CD1c-positive myeloid dendritic cell (primary cell): ENCODE data around the gene LY6G6C.

ENCODE experiments used
- DNase-seq: peaks from one replicate; pipeline ENCODE4 v3.0.0-alpha.2; 2016; ENCODE audit errors: extremely low spot score

LY6G6C gene

DNA sequence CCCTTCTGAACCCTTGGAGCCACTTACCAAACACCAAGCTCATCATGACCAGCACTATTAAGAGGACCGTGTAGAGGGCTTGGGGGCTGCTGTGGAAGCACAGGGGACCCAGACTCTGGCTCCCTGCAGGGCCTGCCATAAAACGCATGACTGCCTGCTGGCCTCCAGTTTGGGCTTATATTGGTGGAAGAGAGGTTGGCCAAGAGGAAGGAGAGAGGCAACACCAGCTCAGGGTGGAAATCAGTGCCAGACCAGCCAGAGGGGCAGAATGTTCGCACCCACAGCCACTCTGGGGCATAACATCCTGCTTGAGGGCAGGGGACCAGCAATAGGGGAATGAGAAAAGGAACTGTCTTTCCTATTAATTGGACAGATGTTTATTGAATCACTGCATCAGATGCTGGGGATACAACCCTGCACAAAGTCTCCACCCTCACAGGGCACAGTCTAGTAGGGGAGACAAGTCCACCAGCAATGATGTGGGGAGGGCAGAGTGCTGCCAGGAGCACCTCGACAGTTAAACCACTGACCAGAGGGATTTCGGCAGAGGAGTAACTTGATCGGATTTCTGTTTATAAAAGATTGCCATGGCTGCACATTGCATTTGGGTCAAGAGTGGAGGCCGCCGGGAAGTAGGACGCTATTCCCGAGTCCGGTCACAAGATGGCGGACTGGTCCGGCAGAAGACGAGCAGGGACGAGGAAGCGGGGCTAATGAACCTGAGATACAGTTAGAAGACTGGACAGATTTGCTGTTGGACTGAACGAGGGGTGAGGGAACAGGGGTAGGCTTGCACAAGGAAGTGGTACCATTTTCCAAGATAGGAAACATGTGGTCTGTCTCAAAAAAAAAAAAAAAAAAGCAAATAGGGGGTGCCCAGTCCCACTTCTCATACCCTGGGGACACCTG is 41.1 kb downstream of the LY6G6C start, which contains the start of gene LY6G5C:
Gene LY6G5C (minus strand): TSS at position 842 of the 909 bp plus-strand sequence. CDS start 694 bp downstream, at position 148.
- DNase-seq: peak; percentile 71

DNA sequence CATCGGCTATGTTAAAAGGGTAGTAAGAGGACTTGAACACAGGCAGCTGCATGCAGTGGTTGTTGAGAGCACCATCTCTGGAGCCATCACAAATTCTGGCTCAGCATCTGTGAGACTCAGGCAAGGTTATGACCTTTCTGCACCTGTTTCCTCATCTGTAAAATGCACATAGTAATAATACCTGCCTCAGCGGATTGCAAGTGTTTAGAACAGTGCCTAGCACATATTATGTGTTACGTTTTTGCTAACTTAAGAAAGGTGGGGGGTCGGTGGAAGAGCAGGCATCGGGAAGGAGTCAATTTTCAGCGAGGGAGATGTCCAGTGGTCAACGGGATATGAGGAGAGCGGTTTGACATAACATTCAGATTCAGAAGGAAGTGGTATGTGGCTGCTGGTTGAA is 43.6 kb downstream of the LY6G6C start:
- no peak for DNase-seq

DNA sequence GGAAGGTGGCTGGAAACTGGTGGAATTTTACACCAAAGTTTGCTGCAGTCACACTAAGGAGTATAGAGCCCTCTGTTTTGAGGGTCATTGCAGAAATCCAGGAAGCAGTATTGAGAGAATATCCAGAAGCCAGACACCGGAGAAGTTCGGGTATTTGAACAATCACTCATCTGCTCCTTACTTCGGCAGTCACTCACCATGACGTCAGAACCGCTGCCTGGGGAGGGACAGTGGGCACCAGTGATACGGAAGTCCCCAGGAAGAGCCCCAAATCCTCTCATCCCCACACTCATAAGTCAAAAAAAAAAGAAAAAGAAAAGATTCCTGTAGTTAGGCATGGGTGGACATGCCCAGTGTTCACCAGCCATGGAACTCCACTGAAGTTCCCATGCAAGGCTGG is 44.6 kb downstream of the LY6G6C start:
- DNase-seq: no peak

DNA sequence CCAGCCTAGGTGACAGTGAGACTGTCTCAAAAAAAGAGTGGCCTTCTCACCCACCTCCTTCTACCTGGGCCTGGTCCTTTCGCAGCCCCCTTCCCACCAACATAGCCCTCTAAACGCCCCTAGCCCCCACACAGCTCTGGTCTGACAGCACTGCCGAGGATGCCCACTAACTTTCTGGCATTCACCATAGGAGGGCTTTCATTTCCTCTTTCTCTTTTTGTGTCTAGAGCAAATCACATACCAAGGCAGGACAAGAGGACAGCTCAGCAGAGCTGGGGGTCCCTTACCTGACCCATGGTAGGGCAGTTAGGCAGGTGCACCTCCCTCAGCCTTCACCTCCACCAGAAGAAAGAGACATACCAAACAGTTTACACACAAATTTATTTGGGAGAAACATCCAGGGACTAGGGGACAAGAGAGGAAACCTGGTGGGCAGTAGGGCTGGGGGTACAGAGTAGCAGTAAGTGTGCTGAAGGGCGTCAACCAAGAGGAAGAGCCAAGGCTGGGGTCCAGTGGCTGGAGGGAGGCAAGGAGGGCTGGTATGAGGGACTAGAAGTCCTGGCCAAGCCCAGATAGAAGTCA is 45.1 kb downstream of the LY6G6C start:
- no peak for DNase-seq

DNA sequence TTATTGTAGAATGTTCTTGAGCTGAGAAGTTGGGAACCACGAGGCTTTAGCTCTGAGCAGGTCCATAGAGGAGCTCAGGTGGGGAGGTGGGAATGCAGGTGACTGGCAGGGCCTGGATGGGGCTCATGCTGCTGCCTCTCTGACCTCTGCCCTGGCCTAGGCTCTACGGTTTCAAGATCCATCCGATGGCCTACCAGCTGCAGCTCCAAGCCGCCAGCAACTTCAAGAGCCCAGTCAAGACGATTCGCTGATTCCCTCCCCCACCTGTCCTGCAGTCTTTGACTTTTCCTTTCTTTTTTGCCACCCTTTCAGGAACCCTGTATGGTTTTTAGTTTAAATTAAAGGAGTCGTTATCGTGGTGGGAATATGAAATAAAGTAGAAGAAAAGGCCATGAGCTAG is 51.9 kb downstream of the LY6G6C start, which contains the start of gene LY6G5B:
Gene LY6G5B (plus strand): TSS at position 301 of the 400 bp plus-strand sequence. CDS start 975 bp downstream, outside the sequence.
- DNase-seq: no peak
